Transverse colon (tissue), 4 donors: ENCODE data around the gene EPHB4. TPM values are rescaled to one million over a fixed set of nuclear protein-coding genes. Genes with fewer than 3 reads are reported as not detected.

Experiments
- DNase-seq: peaks from one replicate; pipeline ENCODE4 v3.0.0-alpha.2; 2019
- H3K27ac ChIP-seq, 4 donors: fragments of 200-600 bp; sonication (generic); 2 replicates each; pipeline ENCODE4 v1.5.1; 2016 to 2018; ENCODE audit warnings: inconsistent platforms in 4 of 4
- H3K27me3 ChIP-seq: fragments of 200-600 bp; sonication (generic); 2 replicates; pipeline ENCODE4 v1.5.1; 2017; ENCODE audit warnings: inconsistent platforms
- H3K36me3 ChIP-seq, 4 donors: fragments of 200-600 bp; sonication (generic); 2 replicates each; pipeline ENCODE4 v1.5.1; 2017 to 2019; ENCODE audit warnings: inconsistent platforms in 4 of 4
- H3K4me1 ChIP-seq, 4 donors: fragments of 200-600 bp; sonication (generic); 2 replicates each; pipeline ENCODE4 v1.5.1; 2017 to 2020; ENCODE audit warnings: inconsistent platforms in 4 of 4
- H3K4me3 ChIP-seq, 4 donors: fragments of 200-600 bp; sonication (generic); 1 replicate in 1 of 4; 2 replicates in 3 of 4; pipeline versions ENCODE4 v1.5.1 to v1.6.1; 2017 to 2019; ENCODE audit warnings: inconsistent platforms in 4 of 4
- H3K9me3 ChIP-seq, 2 donors: fragments of 200-600 bp; sonication (generic); 2 replicates each; pipeline ENCODE4 v1.5.1; 2017 to 2019; ENCODE audit warnings: inconsistent platforms in 2 of 2
- EP300 ChIP-seq: sonication (generic); formaldehyde crosslinking; IDR thresholded peaks from one replicate; pipeline ENCODE4 v1.6.1; 2017; ENCODE audit warnings: antibody characterized with exemption, low read depth
- POLR2A ChIP-seq: fragments of 450-650 bp; IDR thresholded peaks from one replicate; pipeline ENCODE4 v1.6.1; 2016; ENCODE audit warnings: antibody characterized with exemption, mild to moderate bottlenecking, moderate library complexity
- POLR2AphosphoS5 ChIP-seq, 3 donors: sonication (generic); formaldehyde crosslinking; IDR thresholded peaks; one replicate each; pipeline ENCODE4 v1.6.1; 2016; ENCODE audit warnings: antibody characterized with exemption in 3 of 3
- WGBS, 2 donors: methylation state at CpG; one replicate each; pipeline ENCODE4 v1.1.5; 2018; ENCODE audit warnings: low coverage in 1 of 2; 5-methylcytosine and 5-hydroxymethylcytosine counted together
- in situ Hi-C, 4 donors: fragments of 200-750 bp; cut with MboI; loops; one replicate each; pipeline versions ENCODE4 v1.15.0 to v1.15.1; 2017; ENCODE audit warnings: low sequenced_read_pairs in 3 of 4, low pct_ligation_motif_present in 1 of 4, low pct_unique_long_range_greater_than_20kb in 1 of 4
- intact Hi-C: fragments of 100-400 bp; cut with DNase I; formaldehyde crosslinking; loops from one replicate; pipeline ENCODE4 v1.15.1; 2023; ENCODE audit warnings: low total_unique reads
- total RNA-seq, 4 donors: library from RNA; depleted of rRNA; stranded (reverse); fragments of >200 nt; gene quantifications; one replicate each; pipeline ENCODE4 v1.1.0, GENCODE V29; 2016
- TF ChIP-seq, protein P1 (sequence below), 5 experiments: fragments of 200-600 bp in 3 of 5; fragments of 450-650 bp in 2 of 5; sonication (generic) in 3 of 5; IDR thresholded peaks; 1 replicate in 2 of 5; 2 replicates in 3 of 5; pipeline ENCODE4 v1.5.1; 2016 to 2017; ENCODE audit warnings: antibody characterized with exemption in 5 of 5, inconsistent platforms in 3 of 5, mild to moderate bottlenecking in 2 of 5, moderate library complexity in 1 of 5

The EPHB4 gene
- 10 to 100 TPM; 23.2 to 95.5 (median 43.5) TPM for total RNA-seq

DNA sequence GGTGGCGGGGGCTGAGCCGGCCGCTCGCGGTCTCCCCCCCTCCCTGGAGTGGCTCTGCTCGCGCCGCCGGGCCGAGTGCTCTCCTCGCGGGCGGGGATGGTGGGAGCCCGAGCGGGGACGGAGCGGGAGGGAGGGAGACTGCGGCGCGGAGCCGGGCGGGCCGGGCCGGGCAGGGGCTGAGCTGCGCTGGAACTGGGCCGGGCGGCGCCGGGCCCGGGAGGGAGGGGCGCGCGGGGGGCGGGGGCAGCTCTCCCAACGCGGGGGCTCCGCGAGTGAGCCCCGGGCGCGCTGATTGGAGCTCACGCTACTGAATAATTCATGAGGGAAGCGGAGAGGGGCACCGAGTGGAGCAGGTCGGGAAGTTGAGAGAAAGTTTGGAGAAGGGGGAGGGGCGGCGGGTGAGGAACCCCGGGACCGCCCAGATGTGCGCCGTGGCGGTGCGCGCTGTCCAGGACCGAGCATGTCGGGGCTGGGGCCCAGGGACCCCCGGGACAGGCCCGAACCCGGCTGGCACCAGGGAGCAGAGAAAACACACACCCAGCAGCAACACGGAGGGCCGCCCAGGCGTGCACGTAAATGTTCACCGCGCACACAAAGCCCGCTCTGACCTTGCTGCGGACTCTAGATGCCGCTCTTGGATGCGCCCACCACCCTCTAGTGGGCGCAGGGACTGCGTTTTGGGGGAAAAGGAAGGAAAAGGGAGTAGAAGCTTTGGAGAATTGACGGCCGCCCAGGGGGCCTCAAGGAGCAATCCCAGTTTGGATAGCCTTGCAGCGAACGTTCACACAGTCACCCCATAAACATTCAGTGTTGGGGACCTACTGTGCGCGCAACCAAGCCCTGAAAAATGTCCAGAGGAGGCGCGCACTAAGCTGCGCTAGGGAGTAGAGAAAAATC lies at the start of gene EPHB4:
EPHB4 (minus strand) TSS at position 194 of the 897 bp plus-strand sequence. CDS start 493 bp downstream, outside the sequence.
- intact Hi-C loops: loop anchor here (1.0 kb wide), 1 partner anchor 33 kb away; no protein-coding TSS in a partner anchor
- H3K27me3 ChIP-seq: peaks cover 14% of the 10 kb centered on the region

DNA sequence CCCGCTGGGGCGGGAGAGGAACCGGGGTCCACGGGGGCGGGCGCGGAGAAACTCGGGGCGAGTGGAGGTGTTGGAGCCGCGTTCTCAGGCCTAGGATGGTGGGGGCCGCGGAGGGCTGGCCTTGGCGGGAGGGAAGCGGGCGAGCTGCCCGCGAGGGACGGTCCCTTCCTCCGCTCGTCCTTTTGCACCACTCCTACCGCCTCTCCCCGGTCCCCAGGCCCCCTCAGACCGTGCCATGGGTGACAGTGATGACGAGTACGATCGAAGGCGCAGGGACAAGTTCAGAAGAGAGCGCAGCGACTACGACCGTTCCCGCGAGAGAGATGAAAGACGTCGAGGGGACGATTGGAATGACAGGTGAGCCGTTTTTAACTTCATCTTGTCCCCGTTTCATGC lies 48.0 kb upstream of the EPHB4 start:
- in situ Hi-C loops: no loop called here
- Histone ChIP-seq H3K36me3 (peaks cover 0 to 4% (median 0%) of the 10 kb centered on the region in 4 donors), H3K4me3 (peak overlapping the region; percentile 79 to 91 (median 87)), H3K9me3 (no peaks in the 10 kb centered on the region), H3K4me1 (peaks cover 11 to 48% (median 24%) of the 10 kb centered on the region in 4 donors), H3K27me3 (no peaks in the 10 kb centered on the region), H3K27ac (peak overlapping the region; percentile 93 to 96 (median 95))
- DNase-seq: no peak
- TF ChIP-seq, protein P1, sequence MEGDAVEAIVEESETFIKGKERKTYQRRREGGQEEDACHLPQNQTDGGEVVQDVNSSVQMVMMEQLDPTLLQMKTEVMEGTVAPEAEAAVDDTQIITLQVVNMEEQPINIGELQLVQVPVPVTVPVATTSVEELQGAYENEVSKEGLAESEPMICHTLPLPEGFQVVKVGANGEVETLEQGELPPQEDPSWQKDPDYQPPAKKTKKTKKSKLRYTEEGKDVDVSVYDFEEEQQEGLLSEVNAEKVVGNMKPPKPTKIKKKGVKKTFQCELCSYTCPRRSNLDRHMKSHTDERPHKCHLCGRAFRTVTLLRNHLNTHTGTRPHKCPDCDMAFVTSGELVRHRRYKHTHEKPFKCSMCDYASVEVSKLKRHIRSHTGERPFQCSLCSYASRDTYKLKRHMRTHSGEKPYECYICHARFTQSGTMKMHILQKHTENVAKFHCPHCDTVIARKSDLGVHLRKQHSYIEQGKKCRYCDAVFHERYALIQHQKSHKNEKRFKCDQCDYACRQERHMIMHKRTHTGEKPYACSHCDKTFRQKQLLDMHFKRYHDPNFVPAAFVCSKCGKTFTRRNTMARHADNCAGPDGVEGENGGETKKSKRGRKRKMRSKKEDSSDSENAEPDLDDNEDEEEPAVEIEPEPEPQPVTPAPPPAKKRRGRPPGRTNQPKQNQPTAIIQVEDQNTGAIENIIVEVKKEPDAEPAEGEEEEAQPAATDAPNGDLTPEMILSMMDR (IDR thresholded peaks at IDR 0.05): no peak
- no peak for TF ChIP-seq POLR2AphosphoS5 (IDR thresholded peaks at IDR 0.05)
- no peak for TF ChIP-seq EP300
- TF ChIP-seq POLR2A: no peak
- WGBS, 2 donors: 0% methylated on average over 7 to 39 of the region's 39 CpGs
- intact Hi-C loops: no loop called here

More for the DNA sequence above, at the start of gene EPHB4:
- DNase-seq: peak; percentile 83
- no peaks in the 10 kb centered on the region for H3K9me3 ChIP-seq
- H3K4me3 ChIP-seq: peak within 1 kb of the TSS; percentile 62 to 85 (median 79)
- H3K4me1 ChIP-seq: peaks cover 0 to 48% (median 39%) of the 10 kb centered on the region in 4 donors
- in situ Hi-C loops: no loop called here
- peak within 1 kb of the TSS; percentile 81 to 94 (median 90) for H3K27ac ChIP-seq
- TF ChIP-seq, protein P1 (IDR thresholded peaks at IDR 0.05): peak in 3 of 5 experiments; percentile 9 to 17 (median 11)
- TF ChIP-seq POLR2AphosphoS5 (IDR thresholded peaks at IDR 0.05) (peak; percentile 39 to 43 (median 43)), EP300 (no peak), POLR2A (peak; percentile 22)
- peaks cover 0 to 8% (median 0%) of the 10 kb centered on the region in 4 donors for H3K36me3 ChIP-seq
- WGBS, 2 donors: 1 to 2% methylated on average over 11 to 54 of the region's 80 CpGs

DNA sequence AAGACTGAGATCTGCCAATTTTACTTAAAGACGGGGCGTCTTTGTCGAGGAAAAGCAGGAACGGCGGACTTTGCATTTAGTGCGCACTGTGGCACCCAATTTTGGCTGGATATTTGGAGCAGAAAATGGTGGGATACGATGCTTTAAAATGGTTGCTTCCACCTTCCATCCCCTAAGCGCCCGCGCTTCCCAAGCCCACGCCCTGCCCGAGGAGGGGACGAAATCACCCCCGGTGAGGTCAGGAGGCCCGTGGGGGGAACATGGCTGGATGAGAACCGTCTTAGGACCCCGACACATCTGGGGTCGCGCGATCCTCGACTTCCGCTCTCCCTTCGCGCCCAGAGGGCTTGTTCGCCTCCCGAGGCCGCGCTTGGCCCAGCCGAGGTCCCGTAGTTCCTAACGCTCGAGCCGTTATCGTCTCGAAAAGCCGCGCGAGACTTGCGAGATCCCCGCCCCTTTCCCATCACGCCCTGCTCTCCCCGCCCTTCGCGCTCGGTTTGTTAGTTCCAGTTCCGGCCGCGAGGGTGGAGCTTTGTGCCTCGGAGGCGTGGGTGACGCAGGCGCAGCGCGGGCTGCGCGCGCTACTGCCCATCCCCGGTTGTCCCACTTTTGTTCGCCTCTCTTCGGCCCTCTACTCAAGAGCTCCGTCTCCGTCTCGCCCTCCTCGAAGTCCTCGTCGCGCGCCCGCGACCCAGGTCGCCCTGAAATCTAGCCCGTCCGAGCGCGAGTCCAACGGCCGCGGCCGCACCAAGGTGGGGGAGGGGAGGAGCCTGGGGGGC lies 47.4 kb upstream of the EPHB4 start, which contains the start of gene SRRT:
SRRT (plus strand) TSS at position 527 of the 779 bp plus-strand sequence. CDS start 488 bp downstream, outside the sequence.
- Histone ChIP-seq H3K36me3 (peaks cover 0 to 4% (median 0%) of the 10 kb centered on the region in 4 donors), H3K4me1 (peaks cover 11 to 48% (median 24%) of the 10 kb centered on the region in 4 donors), H3K9me3 (no peaks in the 10 kb centered on the region), H3K4me3 (peak within 1 kb of the TSS; percentile 79 to 91 (median 87)), H3K27ac (peak within 1 kb of the TSS; percentile 93 to 96 (median 95)), H3K27me3 (no peaks in the 10 kb centered on the region)
- 0 to 7% methylated on average over 5 to 69 of the region's 79 CpGs for WGBS, 2 donors
- in situ Hi-C loops: loop anchor here in 1 of 4 donors (25.0 kb wide), 1 partner anchor 162 kb away; the partner anchor contains the start of genes EPO and POP7
- peak; percentile 99 for DNase-seq
- intact Hi-C loops: no loop called here
- TF ChIP-seq EP300 (no peak), POLR2A (peak; percentile 98), POLR2AphosphoS5 (IDR thresholded peaks at IDR 0.05) (peak; percentile 96 to 99 (median 99))
- TF ChIP-seq, protein P1 (IDR thresholded peaks at IDR 0.05): peak; percentile 55 to 93 (median 57)
